Pons (tissue), 1 donor: ENCODE data around the gene KCNJ16.

ENCODE experiments used
- DNase-seq: peaks from one replicate; pipeline ENCODE4 v3.0.0-alpha.2; 2016; ENCODE audit warnings: low spot score

Gene KCNJ16

DNA sequence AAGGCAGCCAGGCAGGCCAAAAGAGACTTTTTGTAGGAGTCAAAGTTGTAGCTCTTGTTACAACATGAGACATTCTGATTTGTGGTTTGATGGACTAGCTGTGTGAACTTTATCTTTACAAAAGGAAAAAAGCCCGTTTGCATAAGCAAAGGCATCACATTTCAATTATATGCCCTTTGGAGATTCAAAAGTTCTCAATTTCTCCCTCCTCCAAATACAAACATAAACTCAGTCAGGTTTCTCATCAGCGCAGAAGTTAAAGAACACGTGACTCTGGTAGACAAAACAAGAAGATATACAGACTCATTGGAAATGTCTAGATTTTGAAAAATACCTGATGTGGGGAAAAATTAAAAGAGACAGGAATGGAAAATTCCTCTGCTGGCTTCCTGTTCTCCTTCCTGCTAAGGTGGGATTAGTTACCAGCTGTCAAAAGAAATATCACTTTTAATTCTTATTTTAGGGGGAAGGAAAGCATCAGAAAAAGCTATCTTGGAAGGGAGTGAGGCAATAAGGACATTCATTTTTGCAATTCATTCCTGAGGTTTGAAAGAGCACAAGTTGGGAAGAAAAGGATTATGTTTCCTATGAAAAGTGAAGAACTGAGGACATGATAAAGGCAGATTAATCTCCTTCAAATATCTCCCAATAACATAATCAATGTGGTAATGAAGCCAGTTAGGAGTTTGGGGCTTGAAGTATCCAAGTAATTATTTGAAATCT is 4.6 kb upstream of the KCNJ16 start:
- DNase-seq: no peak

DNA sequence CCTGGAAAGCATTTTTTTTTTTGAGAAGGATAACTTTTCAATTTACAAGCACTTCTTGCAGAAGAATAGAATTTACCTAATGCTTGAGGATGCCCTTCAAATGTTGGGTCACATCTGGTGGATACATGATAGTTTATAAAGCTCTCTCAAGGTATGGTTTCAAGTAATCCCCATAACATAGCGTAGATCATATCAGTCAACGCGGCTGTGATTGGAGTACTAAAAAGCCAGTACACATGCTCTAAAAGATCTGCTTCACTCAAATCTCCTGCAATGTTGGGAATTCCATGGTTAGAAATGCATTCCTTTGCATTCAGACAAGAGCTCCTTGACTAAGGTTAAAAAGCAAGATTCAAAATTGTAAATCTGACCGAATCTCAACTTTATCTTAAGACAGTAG is 3.9 kb upstream of the KCNJ16 start:
- DNase-seq: no peak

DNA sequence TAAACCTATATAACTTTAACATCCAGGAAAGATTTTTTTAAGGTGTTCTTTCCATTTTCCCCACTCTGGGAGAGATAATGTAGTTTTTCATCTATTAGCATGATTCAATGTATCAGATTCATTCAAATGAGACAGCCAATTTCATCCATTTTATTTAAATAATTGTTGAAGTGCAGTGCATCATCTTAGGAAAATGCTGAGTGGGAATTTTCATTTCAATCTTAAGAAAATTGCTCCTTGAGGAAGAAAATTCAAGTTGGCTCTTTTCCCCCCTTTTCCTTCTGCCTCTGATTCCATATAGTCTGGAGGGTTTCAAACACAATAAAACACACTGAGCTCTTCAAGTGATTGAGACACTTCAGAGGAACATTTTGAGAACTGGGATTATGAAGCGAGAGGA is 3.4 kb upstream of the KCNJ16 start:
- no peak for DNase-seq

DNA sequence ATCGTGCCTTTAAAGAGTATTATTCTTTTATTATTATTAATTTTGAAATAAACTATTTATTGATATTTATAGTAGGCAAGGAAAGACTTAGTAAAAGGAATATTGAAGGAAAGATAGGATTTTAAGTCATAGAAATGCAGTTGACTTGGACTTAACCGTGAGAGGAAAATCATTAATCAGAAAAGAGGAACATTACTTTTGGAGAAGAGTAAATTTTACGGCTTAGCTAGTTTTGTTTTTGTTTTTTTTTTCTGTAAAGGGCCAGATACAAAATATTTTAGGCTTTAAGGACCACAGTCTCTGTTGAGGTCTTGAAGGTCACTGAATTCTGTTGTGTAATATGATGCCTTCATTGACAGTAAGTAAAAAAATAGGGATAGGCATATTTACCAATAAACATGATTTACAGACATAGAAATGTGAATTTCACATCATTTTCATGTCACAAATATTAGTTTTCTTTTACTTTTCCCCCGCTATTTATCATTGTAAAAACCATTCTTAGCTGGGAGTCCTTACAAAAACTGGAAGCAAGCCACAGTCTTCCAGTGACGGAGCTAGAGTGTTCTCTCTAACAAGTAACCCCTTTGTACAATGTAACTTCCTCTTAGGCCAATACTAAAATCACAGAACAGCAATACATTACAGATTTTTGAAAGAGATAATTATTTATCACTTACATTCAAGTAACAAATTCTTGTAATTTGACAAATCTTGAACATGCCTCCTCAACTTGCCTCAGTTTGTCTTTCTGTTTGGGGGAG is 2.3 kb upstream of the KCNJ16 start:
- peak; percentile 86 for DNase-seq

DNA sequence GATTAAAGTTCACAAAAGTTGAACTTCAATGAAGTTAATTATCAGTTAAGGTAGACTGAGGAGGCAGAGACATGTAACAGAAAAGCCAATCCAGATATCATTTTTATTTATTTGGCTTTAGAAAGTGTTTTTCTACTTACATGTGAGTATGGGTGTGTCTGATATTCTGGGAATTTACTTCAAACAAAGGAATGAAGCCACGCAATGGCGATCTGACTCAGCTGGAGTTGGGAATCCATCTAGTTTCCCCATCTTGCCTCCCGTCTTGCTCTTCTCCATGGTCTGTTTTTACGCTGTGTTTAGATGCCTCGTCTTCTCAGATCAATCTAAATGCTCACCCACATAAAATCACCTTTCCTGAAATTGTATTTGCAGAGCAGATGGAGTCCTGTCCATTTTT is 1.7 kb upstream of the KCNJ16 start:
- DNase-seq: no peak

DNA sequence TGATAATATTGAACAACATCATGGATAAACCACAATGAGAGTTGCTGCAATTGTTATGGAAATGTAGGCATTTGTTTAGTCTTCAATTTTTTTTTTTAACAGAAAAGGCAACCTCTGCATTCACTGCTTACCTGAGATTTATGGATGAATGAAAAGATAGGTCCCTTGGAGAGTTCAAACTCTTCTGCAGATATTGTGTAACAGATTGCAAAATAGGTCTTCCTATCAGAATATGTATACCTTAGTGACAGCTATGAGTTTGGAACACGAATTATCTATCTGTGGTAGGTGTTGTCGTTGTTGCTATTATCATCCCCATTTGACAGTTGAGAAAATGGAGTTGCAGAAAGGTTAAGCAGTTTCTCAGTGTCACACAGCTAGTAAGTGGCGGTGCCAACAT is 1.2 kb upstream of the KCNJ16 start:
- DNase-seq: no peak

DNA sequence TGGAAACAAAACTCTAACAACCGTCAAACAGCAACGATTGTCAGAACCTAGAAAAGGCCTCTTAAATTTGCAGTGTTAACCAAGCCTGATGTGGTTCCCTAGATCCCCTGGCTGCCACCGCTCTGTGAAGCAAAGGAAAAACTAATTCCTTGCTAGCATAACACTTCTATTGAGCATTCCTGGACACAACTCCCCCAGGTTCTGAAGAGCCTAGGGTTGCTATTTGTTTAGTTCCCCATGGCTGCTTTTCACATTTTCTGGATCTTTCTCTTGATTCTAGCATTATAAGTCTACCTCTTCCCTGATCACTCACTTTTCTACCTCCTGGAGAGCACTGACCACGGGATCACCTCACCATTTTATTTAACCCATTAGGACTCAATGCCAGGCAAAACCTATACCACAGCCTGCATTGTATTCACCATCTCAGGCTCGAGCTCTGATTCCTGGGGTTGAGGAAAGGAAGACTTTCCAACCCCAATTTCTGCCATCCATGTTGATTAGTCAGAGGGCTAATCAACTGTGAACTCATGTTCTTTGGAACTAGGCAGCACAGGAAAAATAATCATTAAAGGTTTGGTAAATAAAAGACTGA is 692 bp upstream of the KCNJ16 start:
- DNase-seq: no peak

DNA sequence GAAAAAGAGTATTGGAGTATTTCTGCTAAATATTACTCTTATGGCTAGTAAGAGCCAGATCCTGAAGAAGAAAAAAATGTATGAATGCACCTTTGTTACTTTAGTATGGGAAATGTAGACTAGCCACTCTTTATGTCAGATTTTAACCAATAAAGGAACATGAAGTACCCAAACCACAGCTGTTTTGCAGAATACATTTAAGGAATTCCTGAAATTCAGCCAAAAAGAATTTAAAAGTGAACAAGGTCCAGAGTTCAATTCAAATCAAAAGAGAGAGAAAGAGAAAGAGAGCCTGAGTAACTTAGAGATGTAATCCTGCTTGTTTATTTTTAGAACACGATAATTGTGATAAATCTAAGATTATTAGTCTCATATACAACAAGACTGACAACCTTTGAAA is 1.2 kb downstream of the KCNJ16 start:
- DNase-seq: no peak

DNA sequence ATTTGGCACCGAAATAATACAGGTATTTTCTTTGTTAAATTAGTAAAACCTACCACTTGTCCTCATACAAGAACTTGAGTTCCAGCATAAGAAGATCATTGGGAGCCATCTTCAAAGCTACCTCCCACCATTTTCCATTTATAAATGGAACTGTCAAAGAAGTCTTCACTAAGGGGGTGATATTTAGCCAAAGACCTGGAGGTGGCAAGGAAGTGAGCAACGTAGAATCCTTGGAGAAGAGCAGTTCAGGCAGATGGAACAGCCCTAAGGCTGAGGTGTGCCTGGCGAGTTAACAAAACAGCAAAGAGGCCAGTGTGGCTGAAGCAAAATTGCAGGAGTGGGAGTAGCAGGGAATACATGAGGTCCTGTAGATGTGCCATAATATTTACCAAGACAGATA is 1.8 kb downstream of the KCNJ16 start:
- no peak for DNase-seq

DNA sequence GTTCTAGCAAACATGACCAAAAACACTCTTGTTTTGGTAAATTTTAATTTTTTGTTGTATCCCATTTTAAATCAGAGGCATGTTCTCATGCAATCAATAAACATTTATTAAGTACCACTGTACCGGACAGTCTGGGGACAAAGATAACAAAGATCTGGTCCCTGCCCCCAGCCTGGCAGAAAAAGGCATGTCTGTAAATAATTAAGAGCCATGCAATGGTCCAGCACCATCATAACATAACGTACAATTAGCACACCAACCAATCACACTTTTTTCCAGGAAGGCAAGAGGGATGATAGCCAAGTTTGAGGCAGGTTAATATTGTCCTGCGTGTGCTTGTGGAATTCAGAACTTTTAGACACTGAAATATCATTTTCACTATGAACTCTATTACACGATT is 3.5 kb downstream of the KCNJ16 start:
- no peak for DNase-seq

DNA sequence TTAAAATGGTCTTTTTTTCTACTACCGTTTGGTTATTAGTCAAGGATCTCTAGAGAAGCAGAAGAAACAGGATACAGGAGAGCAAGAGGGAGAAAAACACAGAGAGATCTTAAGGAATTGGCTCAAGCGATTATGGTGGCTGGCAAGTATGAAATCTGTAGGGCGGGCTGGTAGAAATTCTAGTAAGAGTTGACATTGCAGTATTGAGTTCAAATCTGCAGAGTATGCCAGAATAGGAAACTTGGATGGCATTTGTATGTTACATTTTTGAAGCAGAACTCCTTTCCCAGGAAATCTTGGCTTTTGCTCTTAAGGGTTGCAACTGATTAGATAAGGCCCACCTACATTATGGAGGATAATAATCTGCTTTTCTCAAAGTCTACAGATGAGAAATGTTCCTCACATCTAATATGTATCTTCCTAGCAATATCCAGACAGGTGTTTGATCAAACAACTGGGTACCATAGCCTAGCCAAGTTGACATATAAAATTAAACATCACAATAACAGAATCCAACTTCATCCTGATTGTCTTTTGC is 4.0 kb downstream of the KCNJ16 start:
- no peak for DNase-seq

DNA sequence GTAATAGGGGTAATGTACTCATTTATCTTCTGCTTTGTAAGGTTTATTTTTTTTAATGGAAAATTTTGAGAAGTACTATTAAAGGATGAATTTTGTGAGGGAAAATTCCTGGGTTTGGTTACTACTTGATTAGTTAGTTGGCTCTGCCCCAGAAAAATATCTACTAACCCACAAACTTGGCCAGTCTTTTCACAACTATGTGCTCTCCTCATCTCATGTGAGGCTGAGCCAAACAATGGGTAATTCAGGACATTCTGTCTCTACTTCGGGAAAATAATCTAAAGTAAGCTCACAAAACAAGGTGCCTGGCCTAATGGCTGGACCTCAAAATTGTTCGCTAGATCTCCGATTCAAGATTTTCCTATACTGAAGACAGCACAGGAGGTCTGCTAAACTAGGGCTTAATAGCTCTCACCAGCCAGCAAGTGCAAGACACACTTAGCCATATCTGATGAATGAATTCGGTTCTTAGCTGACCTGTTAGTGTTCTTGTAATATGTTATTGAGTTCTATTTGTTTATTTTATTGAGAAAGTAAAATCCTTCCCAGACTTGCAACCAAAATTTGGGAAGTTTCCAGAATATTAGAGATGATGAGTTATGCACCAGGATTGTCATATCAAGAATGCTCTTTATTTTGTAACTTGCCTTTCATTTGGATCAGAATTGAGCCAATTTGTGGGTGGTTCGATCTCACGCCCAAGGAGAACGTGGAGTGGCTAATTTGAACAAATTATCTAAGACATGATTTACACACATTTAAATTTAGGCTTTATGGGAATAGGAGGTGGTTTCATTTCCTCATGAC is 5.7 kb downstream of the KCNJ16 start:
- no peak for DNase-seq

DNA sequence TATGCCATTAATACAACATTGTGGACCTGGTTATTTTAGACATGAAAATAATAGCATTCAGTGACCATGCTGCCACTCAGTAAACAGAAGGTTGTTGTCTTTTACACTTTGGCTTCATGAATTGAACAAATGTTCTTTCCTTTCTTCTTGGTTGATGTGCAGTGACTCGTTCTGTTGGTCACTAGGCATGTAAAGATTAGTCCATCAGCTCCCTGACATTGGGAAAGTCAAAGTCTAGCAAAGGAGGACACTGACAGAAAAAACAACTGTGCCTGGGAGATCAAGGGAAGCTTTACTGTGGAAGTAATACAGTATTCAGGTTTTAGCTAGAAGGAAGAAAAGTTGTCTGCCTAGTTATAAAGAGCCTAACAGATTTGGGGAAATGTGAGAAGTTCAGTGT is 6.9 kb downstream of the KCNJ16 start:
- no peak for DNase-seq

DNA sequence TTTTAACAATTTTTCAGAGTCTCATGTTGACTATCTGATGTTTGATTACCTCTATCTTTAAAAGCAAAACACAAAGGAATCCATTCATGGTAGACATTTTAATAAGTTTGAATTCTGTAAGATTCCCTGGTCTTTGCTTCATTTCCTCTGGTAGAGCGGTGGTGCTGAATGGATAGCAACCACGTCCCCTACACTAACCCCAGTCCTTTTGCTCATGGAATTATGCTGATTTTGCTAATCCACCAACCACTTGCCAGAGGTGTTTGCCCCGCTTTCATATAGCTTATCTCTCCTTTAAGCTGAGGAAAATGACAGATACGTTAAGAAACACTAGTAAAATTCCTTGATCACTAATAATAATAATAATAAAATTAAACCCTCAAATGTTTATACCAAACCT is 9.5 kb downstream of the KCNJ16 start:
- no peak for DNase-seq

DNA sequence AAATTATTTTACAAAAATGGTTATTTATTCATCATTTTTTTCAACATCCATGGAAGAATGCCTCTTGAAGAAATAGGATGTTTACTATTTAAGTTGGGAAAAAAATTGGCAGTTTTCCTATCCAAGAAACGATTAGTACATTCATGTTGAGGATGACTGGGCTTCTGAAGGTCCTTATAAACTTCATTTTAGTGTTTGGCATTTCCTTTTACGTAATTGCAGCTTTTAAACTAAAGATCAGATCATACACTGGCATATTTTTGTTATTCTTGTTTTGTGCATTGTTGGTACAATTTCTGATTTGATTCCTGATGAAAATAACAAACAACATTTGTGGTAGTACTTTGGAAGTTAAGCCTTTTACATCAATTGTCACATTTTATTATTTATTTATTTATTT is 11.5 kb downstream of the KCNJ16 start:
- no peak for DNase-seq

DNA sequence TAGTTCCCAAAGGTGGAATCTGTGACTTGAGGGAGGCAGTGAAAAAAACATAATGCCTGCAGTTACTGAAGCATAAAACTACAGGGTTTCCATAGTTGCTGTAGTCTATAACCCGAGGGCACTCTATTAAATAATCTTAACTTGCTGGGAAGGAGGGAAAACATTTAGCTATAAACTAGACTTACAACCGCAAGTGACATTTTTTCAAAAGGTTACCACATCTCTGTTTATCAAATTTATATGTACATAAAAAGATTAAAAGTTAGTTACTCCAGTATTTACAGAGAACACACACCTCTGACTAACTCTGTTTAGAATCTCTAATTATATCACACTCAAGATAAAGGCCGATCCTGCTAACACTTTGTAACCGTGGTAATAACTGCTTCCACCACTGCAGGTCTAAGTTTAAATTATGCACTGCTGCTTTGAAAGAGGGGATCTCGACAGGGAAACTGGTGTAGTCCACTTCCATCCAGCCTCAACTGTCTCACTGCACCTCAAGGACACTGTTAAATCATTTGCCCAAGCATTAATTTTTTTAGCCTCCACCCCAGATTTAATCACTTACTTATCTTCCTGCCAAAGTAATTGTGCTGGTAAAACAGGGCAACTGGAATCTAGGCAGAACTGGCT is 14.6 kb downstream of the KCNJ16 start:
- no peak for DNase-seq

DNA sequence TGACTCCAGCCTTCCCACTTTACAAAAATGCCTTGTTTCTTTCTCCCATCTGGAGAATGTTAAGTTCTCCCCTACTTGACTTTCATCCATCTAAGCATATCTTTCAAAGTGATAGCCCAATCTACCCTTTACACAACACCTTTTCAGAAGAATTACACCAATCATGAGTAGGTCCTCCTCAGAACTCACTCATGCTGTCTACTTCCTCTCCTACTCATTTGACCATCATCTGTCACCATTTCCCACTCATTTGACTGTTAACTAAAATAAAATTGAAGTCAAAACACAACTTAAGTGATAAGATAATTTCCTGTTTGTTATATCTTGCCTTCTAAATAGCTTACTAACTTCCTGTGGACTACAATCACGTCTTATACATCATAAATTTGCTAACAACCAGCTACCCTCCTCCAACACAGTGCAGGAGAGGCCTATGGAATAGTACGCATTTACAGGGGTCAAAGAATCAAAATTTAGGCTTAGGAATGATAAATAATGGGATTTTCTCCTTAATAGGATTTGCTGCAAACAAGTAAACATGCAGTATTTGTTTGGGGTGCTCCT is 16.1 kb downstream of the KCNJ16 start:
- no peak for DNase-seq

DNA sequence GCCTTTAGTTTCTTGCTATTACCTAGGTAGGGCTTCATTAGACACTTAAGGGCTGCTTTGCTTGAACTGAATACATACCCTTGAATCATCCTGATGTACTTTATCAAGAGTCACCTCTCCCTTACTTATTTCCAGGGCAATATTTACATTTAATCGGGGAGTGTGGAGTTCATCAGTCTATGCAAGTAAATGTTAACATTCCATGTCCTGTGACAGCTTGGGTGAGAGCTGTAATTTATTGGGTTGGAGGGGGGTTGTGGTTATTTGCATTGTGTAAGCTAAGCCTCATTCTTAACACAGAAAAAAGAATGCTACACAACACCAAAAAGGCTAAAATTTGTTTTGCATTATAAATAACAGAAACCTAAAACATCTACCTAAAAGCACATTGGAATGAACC is 16.7 kb downstream of the KCNJ16 start:
- DNase-seq: no peak

DNA sequence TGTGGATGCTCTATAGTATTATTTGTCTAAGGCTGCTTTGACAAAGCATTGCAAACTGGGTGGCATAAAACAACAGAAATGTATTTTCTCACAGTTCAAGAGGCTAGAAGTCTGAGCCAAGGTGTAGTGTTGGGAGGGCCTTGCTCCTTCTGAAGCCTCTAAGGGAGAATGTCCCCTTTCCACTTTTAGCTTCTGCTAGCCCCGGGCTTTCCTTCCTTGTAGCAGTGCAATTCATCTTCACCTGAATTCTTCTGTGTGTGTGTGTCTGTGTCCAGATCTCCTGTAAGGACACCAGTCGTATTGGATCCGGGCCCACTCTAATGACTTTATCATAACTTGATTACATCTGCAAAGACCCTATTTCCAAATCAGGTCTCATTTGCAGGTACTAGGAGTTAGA is 18.1 kb downstream of the KCNJ16 start:
- no peak for DNase-seq

DNA sequence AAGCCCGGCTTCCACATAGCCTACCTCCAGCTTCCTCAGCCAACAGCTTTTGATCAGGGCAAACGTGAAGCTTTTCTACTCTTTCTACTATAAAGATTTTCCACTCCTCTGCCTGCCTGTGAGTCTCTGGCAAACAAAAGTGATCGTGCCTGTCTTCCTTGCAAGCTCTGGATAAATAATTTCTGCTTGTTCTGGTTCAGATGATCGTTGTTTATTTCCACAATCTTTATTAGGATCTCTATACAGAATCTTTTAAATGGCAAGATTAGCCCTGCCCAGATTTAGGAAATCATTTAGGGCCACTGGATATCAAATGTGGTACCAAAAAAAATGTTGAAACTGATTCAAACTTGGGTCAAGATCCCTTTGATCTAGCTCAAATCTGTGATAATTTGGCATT is 20.4 kb downstream of the KCNJ16 start:
- DNase-seq: no peak

DNA sequence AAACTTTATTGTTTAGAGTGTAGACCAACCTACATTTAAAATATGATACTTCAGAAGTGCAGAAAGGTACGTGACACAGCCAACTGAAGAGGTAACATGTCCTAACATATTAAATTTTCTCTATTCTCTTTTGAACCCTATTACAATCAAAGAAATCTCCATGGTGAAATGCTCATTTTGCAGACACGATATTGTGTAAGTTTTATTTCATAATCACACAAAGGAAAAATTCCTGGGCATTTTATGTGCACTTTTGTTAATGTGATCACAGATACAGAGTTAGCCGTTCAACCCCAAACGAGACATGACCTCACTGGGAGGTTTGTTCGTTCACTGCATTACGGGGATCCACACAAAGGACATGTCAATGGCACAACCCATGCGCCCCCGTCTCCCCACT is 21.8 kb downstream of the KCNJ16 start:
- no peak for DNase-seq

DNA sequence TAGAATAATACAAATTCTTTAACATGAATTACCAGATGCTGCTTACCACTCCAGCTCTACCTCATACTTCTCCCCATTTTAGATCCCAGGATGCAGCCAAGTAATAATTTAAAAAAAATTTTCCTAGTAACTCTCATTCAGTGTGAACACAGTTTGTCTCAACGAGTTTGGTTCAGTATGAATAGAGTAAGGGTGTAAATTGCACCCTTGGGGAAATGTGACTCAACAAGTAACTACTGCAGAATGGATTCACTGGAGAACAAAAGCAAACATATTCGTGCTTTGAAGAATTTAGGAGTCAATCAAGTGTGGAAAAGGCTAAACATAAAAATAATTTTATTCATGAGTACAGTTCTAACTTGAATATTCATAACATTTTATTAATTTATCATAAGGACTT is 23.0 kb downstream of the KCNJ16 start:
- no peak for DNase-seq
